ENCODE measurements around the gene ITPRID2.

Gene ITPRID2

GRCh38 chr2:181978351-181979150 lies 87.0 kb downstream of the ITPRID2 start:
- H3K4me1 ChIP-seq (ENCODE audit: low read length), result no peaks in the 10 kb centered on the region
- no peak overlapping the region for H3K27ac ChIP-seq (ENCODE audit: low read length)
- H3K36me3 ChIP-seq (replicated peaks; ENCODE audit: insufficient read depth, low read length), result no peaks in the 10 kb centered on the region
- no peak overlapping the region for H3K9ac ChIP-seq (ENCODE audit: low read length)
- no peaks in the 10 kb centered on the region for H3K9me2 ChIP-seq (replicated peaks; ENCODE audit: insufficient read depth, low read length)
- no peaks in the 10 kb centered on the region for H4K20me1 ChIP-seq (ENCODE audit: insufficient read depth, low read length)
- no peak overlapping the region for H3K4me2 ChIP-seq (ENCODE audit: low read depth, low read length)
- H3F3A ChIP-seq (ENCODE audit: insufficient read depth, low read length), result no peaks in the 10 kb centered on the region
- no peaks in the 10 kb centered on the region for H3K9me3 ChIP-seq (replicated peaks; ENCODE audit: insufficient read depth, low read length)
- H2AFZ ChIP-seq (ENCODE audit: low read length), result no peak overlapping the region
- DNase-seq, result no peak
- TF ChIP-seq CTCF (IDR thresholded peaks at IDR 0.05; ENCODE audit: low read length) (no peak), EZH2phosphoT487 (IDR thresholded peaks at IDR 0.05; ENCODE audit: low read length) (no peak), EZH2 (optimal IDR thresholded peaks at IDR 0.05; ENCODE audit: low read depth, low read length) (no peak)
- H3K4me3 ChIP-seq (ENCODE audit: low read length), result no peak overlapping the region
- H3K79me2 ChIP-seq (ENCODE audit: low read length), result no peaks in the 10 kb centered on the region
- H3K27me3 ChIP-seq (replicated peaks; ENCODE audit: insufficient read depth, low read length), result no peaks in the 10 kb centered on the region
